ENCODE data around the gene AUTS2. TPM values are rescaled to one million over a fixed set of nuclear protein-coding genes. Genes with fewer than 3 reads are reported as not detected.
A peak's percentile ranks its signal among the peaks of the same experiment; 100 is the strongest.

AUTS2 gene
- total RNA-seq, 1 experiment from 2014 or later = 256 TPM

DNA sequence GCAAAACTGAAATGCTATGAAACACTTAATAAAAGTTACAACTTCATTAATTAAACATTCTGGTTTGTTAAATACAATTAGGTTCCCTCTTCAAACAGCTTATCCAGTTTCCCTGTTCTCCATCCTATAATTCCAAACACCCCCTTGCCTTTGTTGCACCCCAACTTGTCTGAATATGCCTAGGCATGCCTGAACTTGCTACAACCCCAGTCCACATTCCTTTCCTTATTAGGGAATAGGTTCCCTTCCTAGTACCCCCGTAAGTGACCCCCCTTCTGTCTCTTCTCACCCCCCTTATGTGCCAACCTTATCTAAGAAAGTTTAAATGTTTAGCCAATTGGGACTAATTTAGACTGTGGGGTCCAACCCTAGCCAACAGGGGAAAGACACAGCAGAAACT, 1238.0 kb downstream of the AUTS2 start:
- Histone ChIP-seq H3K23ac (ENCODE audit: insufficient read length, low read depth, low read length) (no peak overlapping the region), H2BK120ac (ENCODE audit: low read depth, low read length, poor library complexity, severe bottlenecking) (peak overlapping the region; percentile 79), H2BK15ac (ENCODE audit: low read depth, low read length) (no peak overlapping the region), H3K9me3 (ENCODE audit: control insufficient read depth, low read depth, low read length) (no peaks in the 10 kb centered on the region), H3K79me2 (ENCODE audit: insufficient read depth, low read length) (no peaks in the 10 kb centered on the region), H3K9ac (ENCODE audit: extremely low read depth, insufficient read length, low read length) (no peak overlapping the region), H3K79me1 (ENCODE audit: insufficient read depth, low read depth, low read length, poor library complexity, severe bottlenecking) (no peaks in the 10 kb centered on the region), H3K27me3 (ENCODE audit: insufficient read depth, low read length) (no peaks in the 10 kb centered on the region), H4K20me1 (ENCODE audit: control insufficient read depth, insufficient read depth, insufficient read length) (no peaks in the 10 kb centered on the region), H3K4ac (ENCODE audit: low read depth, low read length) (no peak overlapping the region), H2BK5ac (ENCODE audit: insufficient read length, low read length) (no peak overlapping the region), H3K14ac (ENCODE audit: insufficient read depth, low read length) (no peak overlapping the region), H3T11ph (ENCODE audit: low read length) (no peak overlapping the region), H3K4me1 (ENCODE audit: insufficient read depth, low read length) (no peaks in the 10 kb centered on the region; the same call in 1 of the 2 replicates), H4K5ac (ENCODE audit: insufficient read length, low read depth, low read length) (no peak overlapping the region), H2AK5ac (ENCODE audit: insufficient read length, low read length) (no peak overlapping the region), H4K91ac (ENCODE audit: insufficient read length, low read depth, low read length) (peak overlapping the region; percentile 64), H2AFZ (ENCODE audit: low read length) (no peak overlapping the region), H2BK20ac (ENCODE audit: low read depth, low read length, poor library complexity, severe bottlenecking) (peak overlapping the region; percentile 28), H3K56ac (ENCODE audit: insufficient read length, low read depth, low read length) (no peak overlapping the region), H3K18ac (ENCODE audit: insufficient read length, low read depth, low read length) (no peak overlapping the region), H4K8ac (replicated peaks; ENCODE audit: insufficient read length, low read depth, low read length) (no peak overlapping the region), H3K4me2 (ENCODE audit: insufficient read depth, insufficient read length, low read length) (no peak overlapping the region), H2BK12ac (ENCODE audit: insufficient read length, low read depth, low read length) (no peak overlapping the region), H3K23me2 (ENCODE audit: insufficient read length, low read depth, low read length, poor library complexity, severe bottlenecking) (no peaks in the 10 kb centered on the region), H3K27ac (ENCODE audit: insufficient read length, low read depth, low read length) (no peak overlapping the region)
- Mint-ChIP-seq H3K9me3 (peaks cover 17 to 31% of the 10 kb centered on the region in 2 experiments), H3K4me1 (peaks cover 20 to 22% of the 10 kb centered on the region in 2 experiments), H3K27ac (peak overlapping the region in 1 of 3 experiments; percentile 95; a peak in 2 of 7 replicates), H3K36me3 (ENCODE audit: insufficient read depth in 1 of 3, low read depth in 3 of 3) (peaks cover 11 to 29% (median 16%) of the 10 kb centered on the region in 3 experiments; a peak in 6 of 7 replicates), H3K4me3 (no peak overlapping the region), H3K27me3 (ENCODE audit: low read depth) (peaks cover 6% of the 10 kb centered on the region)
- no peak for DNase-seq
- no CpG with 5 or more reads among the region's 1 CpG for WGBS (ENCODE audit: extremely low coverage, insufficient read length, low lambda C conversion rate)
- TF ChIP-seq, protein P1, sequence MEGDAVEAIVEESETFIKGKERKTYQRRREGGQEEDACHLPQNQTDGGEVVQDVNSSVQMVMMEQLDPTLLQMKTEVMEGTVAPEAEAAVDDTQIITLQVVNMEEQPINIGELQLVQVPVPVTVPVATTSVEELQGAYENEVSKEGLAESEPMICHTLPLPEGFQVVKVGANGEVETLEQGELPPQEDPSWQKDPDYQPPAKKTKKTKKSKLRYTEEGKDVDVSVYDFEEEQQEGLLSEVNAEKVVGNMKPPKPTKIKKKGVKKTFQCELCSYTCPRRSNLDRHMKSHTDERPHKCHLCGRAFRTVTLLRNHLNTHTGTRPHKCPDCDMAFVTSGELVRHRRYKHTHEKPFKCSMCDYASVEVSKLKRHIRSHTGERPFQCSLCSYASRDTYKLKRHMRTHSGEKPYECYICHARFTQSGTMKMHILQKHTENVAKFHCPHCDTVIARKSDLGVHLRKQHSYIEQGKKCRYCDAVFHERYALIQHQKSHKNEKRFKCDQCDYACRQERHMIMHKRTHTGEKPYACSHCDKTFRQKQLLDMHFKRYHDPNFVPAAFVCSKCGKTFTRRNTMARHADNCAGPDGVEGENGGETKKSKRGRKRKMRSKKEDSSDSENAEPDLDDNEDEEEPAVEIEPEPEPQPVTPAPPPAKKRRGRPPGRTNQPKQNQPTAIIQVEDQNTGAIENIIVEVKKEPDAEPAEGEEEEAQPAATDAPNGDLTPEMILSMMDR (conservative IDR thresholded peaks at IDR 0.05) = no peak

All from H9 (cell line).